Lower lobe of right lung (tissue), 2 donors: ENCODE measurements around the gene GP1BA. TPM values are rescaled to one million over a fixed set of nuclear protein-coding genes. Genes with fewer than 3 reads are reported as not detected.

ENCODE experiments used
- ATAC-seq, 2 donors: fragments of 200-7000 bp; cut with Tn5 transposase; one replicate each; pipeline ENCODE4 v1.9.1; 2020 to 2022; ENCODE audit warnings: mild to moderate bottlenecking in 2 of 2, moderate library complexity in 2 of 2
- DNase-seq: peaks from one replicate; pipeline ENCODE4 v3.0.0-alpha.2; 2020
- H3K27ac ChIP-seq: fragments of 200-600 bp; one replicate; pipeline ENCODE4 v1.8.0; 2022
- H3K27me3 ChIP-seq: fragments of 200-600 bp; one replicate; pipeline ENCODE4 v1.8.0; 2022; ENCODE audit warnings: low read depth
- H3K36me3 ChIP-seq: fragments of 200-600 bp; one replicate; pipeline ENCODE4 v1.8.0; 2022; ENCODE audit warnings: mild to moderate bottlenecking
- H3K4me1 ChIP-seq: fragments of 200-600 bp; one replicate; pipeline ENCODE4 v1.8.0; 2022
- H3K4me3 ChIP-seq: fragments of 200-600 bp; one replicate; pipeline ENCODE4 v1.8.0; 2022; ENCODE audit warnings: mild to moderate bottlenecking
- H3K9me3 ChIP-seq: fragments of 200-600 bp; one replicate; pipeline ENCODE4 v1.8.0; 2022
- CTCF ChIP-seq: fragments of 200-600 bp; IDR thresholded peaks from one replicate; pipeline ENCODE4 v1.8.0; 2022; ENCODE audit warnings: antibody characterized with exemption, mild to moderate bottlenecking
- intact Hi-C: fragments of 100-400 bp; cut with DNase I; formaldehyde crosslinking; loops from one replicate; pipeline ENCODE4 v1.11.0; 2022
- total RNA-seq: library from RNA; stranded (reverse); fragmentation: NEBNext Ultra II Directional; extraction: Animal tissue kit (Norgen Biotek cat#: 25700); gene quantifications from one replicate; pipeline ENCODE4 v1.2.1, GENCODE V29; 2021
- donor health status: DM: no; HTN: yes; CAD: no; lungs with severe emphysema.

The GP1BA gene
- total RNA-seq, 1 donor from 2014 or later = 0.92 TPM

- DNase-seq = no peak
- Histone ChIP-seq H3K4me1 (peaks cover 36% of the 10 kb centered on the region), H3K27me3 (no peaks in the 10 kb centered on the region), H3K36me3 (peaks cover 72% of the 10 kb centered on the region), H3K27ac (no peak overlapping the region), H3K4me3 (no peak overlapping the region), H3K9me3 (no peaks in the 10 kb centered on the region)
- ATAC-seq = no peak
- TF ChIP-seq CTCF = no peak
- intact Hi-C loops = no loop called here
These were observed 39.7 kb downstream of the GP1BA start for GRCh38 chr17:4971826-4972225.

GRCh38 chr17:4972322-4972721 is 40.2 kb downstream of the GP1BA start:
- DNase-seq (no peak), ATAC-seq (no peak)
- H3K27ac ChIP-seq = no peak overlapping the region
- H3K27me3 ChIP-seq = no peaks in the 10 kb centered on the region
- H3K4me3 ChIP-seq = no peak overlapping the region
- intact Hi-C loops = no loop called here
- no peaks in the 10 kb centered on the region for H3K9me3 ChIP-seq
- H3K4me1 ChIP-seq = peaks cover 36% of the 10 kb centered on the region
- no peak for TF ChIP-seq CTCF
- peaks cover 77% of the 10 kb centered on the region for H3K36me3 ChIP-seq

- Histone ChIP-seq H3K4me1 (peaks cover 36% of the 10 kb centered on the region), H3K36me3 (peaks cover 81% of the 10 kb centered on the region), H3K27me3 (no peaks in the 10 kb centered on the region), H3K4me3 (no peak overlapping the region), H3K27ac (no peak overlapping the region), H3K9me3 (no peaks in the 10 kb centered on the region)
- TF ChIP-seq CTCF = no peak
- ATAC-seq (no peak), DNase-seq (no peak)
- intact Hi-C loops = no loop called here
These were observed 40.7 kb downstream of the GP1BA start for GRCh38 chr17:4972752-4973151.

- DNase-seq = no peak
- Histone ChIP-seq H3K36me3 (peaks cover 88% of the 10 kb centered on the region), H3K27ac (no peak overlapping the region), H3K9me3 (no peaks in the 10 kb centered on the region), H3K4me3 (no peak overlapping the region), H3K27me3 (no peaks in the 10 kb centered on the region), H3K4me1 (peaks cover 39% of the 10 kb centered on the region)
- intact Hi-C loops = no loop called here
- no peak for TF ChIP-seq CTCF
- ATAC-seq = peak in 1 of 2 donors; percentile 2
These were observed 41.4 kb downstream of the GP1BA start for GRCh38 chr17:4973256-4974114.

- H3K27me3 ChIP-seq = no peaks in the 10 kb centered on the region
- no peak overlapping the region for H3K4me3 ChIP-seq
- no peaks in the 10 kb centered on the region for H3K9me3 ChIP-seq
- ATAC-seq (peak; percentile 1 to 20), DNase-seq (no peak)
- peaks cover 91% of the 10 kb centered on the region for H3K36me3 ChIP-seq
- H3K4me1 ChIP-seq = peaks cover 39% of the 10 kb centered on the region
- intact Hi-C loops = no loop called here
- no peak for TF ChIP-seq CTCF
- no peak overlapping the region for H3K27ac ChIP-seq
These were observed 42.1 kb downstream of the GP1BA start for GRCh38 chr17:4974115-4974670.
